GM12878 (cell line): ENCODE measurements around the gene CILP2. TPM values are rescaled to one million over a fixed set of nuclear protein-coding genes. Genes with fewer than 3 reads are reported as not detected.

ENCODE experiments used
- BHLHE40 ChIP-seq, 2 experiments: fragments of 450-650 bp in 1 of 2; IDR thresholded peaks; 2 replicates each; pipeline ENCODE4 v1.6.1; 2011 to 2017; ENCODE audit warnings: low read depth in 2 of 2, borderline replicate concordance in 1 of 2, improper control_type of control experiment in 1 of 2, low read length in 1 of 2, mild to moderate bottlenecking in 1 of 2
- BMI1 ChIP-seq: fragments of 450-650 bp; IDR thresholded peaks from 2 replicates; pipeline ENCODE4 v1.6.1; 2016; ENCODE audit warnings: mild to moderate bottlenecking, moderate library complexity, borderline replicate concordance
- ELK1 ChIP-seq: IDR thresholded peaks from 2 replicates; pipeline ENCODE4 v1.6.1; 2012; ENCODE audit warnings: low read depth, low read length, improper control_type of control experiment
- HDGF ChIP-seq: fragments of 450-650 bp; IDR thresholded peaks from 2 replicates; pipeline ENCODE4 v1.6.1; 2016; ENCODE audit warnings: antibody characterized with exemption
- JUNB ChIP-seq: IDR thresholded peaks from 2 replicates; pipeline ENCODE4 v1.6.1; 2016; ENCODE audit warnings: antibody characterized with exemption, mild to moderate bottlenecking
- LARP7 ChIP-seq: fragments of 450-650 bp; IDR thresholded peaks from 2 replicates; pipeline ENCODE4 v1.6.1; 2017; ENCODE audit warnings: mild to moderate bottlenecking
- RB1 ChIP-seq: fragments of 450-650 bp; formaldehyde crosslinking; IDR thresholded peaks from 2 replicates; pipeline ENCODE4 v1.6.1; 2017; ENCODE audit warnings: mild to moderate bottlenecking, borderline replicate concordance
- RELA ChIP-seq: fragments of 450-650 bp; IDR thresholded peaks from 2 replicates; pipeline ENCODE4 v1.8.0; 2014; ENCODE audit warnings: borderline replicate concordance; ENCODE audit not compliant: partially characterized antibody
- SREBF1 ChIP-seq: IDR thresholded peaks from 2 replicates; pipeline ENCODE4 v1.6.1; 2012; ENCODE audit warnings: mild to moderate bottlenecking, low read length
- TCF12 ChIP-seq: IDR thresholded peaks from 2 replicates; pipeline ENCODE4 v1.6.1; 2011; ENCODE audit warnings: low read depth, mild to moderate bottlenecking, low read length
- TCF7 ChIP-seq: IDR thresholded peaks from 2 replicates; pipeline ENCODE4 v1.6.1; 2014; ENCODE audit warnings: antibody characterized with exemption, borderline replicate concordance
- ZBTB40 ChIP-seq: fragments of 450-650 bp; IDR thresholded peaks from 2 replicates; pipeline ENCODE4 v1.6.1; 2016; ENCODE audit warnings: mild to moderate bottlenecking, moderate library complexity, borderline replicate concordance
- polyA plus RNA-seq, 11 experiments: library from polyadenylated mRNA; depleted of rRNA in 4 of 11; unstranded in 6 of 11; stranded (reverse) in 5 of 11; fragments of >200 nt; fragmentation: Nextera tagmentation in 4 of 11; fragmentation: Illumina TruSeq in 1 of 11; extraction: Ambion mirVana in 4 of 11; extraction: Trizol in 1 of 11; gene quantifications; 1 replicate in 1 of 11; 2 replicates in 10 of 11; pipeline versions ENCODE4 v1.2.1 to v1.2.3, GENCODE V29; 2011 to 2016; ENCODE audit warnings: inconsistent platforms in 2 of 11, missing spikeins in 2 of 11, low read depth in 1 of 11
- total RNA-seq, 4 experiments: library from RNA; depleted of rRNA in 3 of 4; stranded (reverse); fragments of >200 nt in 3 of 4; fragmentation: Illumina TruSeq in 1 of 4; extraction: Trizol in 1 of 4; gene quantifications; 2 replicates each; pipeline versions ENCODE4 v1.2.1 to v1.2.3, GENCODE V29; 2013 to 2021

CILP2 gene
- total and polyA plus RNA-seq, 10 of the 15 experiments (the other 5 are each of a cell fraction or from before 2014, with no cell fraction given): 0.05 to 0.08 (median 0.06) TPM; not detected in 6

- TF ChIP-seq ZBTB40 (no peak), LARP7 (no peak), TCF12 (no peak), RELA (no peak), SREBF1 (no peak), BHLHE40 (IDR thresholded peaks at IDR 0.05; ENCODE audit: borderline replicate concordance in 1 of 2, low read depth in 2 of 2, low read length in 1 of 2) (no peak), ELK1 (no peak), JUNB (no peak), TCF7 (no peak), RB1 (no peak), HDGF (no peak), BMI1 (no peak)
Observed at GRCh38 chr19:19550972-19551852, 13.1 kb downstream of the CILP2 start (continued).
